HCT116 (cell line): ENCODE data around the gene PDE6C. TPM values are rescaled to one million over a fixed set of nuclear protein-coding genes. Genes with fewer than 3 reads are reported as not detected.

ENCODE experiments used
- ATAC-seq: fragments of 200-7000 bp; cut with Tn5 transposase; 2 replicates; pipeline ENCODE4 v1.9.1; 2020; ENCODE audit warnings: mild to moderate bottlenecking, moderate library complexity
- BruUV-seq: library from RNA; stranded (reverse); fragments of 400-500 nt; replicated peaks from 2 replicates; lab custom pipeline; 2021; lab: Mats Ljungman, UMichigan
- CTCF ChIA-PET: fragments of 300-600 bp; sonication (Branson Sonifier 250); formaldehyde crosslinking; loops from one replicate; lab custom pipeline; 2021; ENCODE audit warnings: antibody characterized with exemption; lab: Charles Lee
- POLR2A ChIA-PET: fragments of 300-600, 350-600 bp; sonication (Branson Sonifier 250); formaldehyde crosslinking; loops from one replicate; lab custom pipeline; 2021; ENCODE audit warnings: antibody characterized with exemption; lab: Charles Lee
- RAD21 ChIA-PET, 2 experiments: fragments of 300-600 bp; sonication (Branson Sonifier 250); formaldehyde crosslinking; loops; one replicate each; lab custom pipeline; 2023; ENCODE audit warnings: low total read pairs in 2 of 2; ENCODE audit not compliant: uncharacterized antibody in 2 of 2, unreplicated experiment in 2 of 2, low non-redundant PET in 1 of 2; lab: Charles Lee
- DNase-seq: peaks from one replicate; pipeline ENCODE4 v3.0.0-alpha.2; 2010; ENCODE audit warnings: low read depth, low spot score
- H2AFZ ChIP-seq: fragments of 200-600 bp; shearing (Covaris generic), sonication (generic); 2 replicates; pipeline ENCODE4 v1.6.1; 2017; ENCODE audit warnings: low read depth, mixed run types, mixed read lengths, antibody characterized with exemption, low read length; ENCODE audit not compliant: poor library complexity, severe bottlenecking
- H3K27ac ChIP-seq: 2 replicates; pipeline ENCODE4 v1.5.1; 2012; ENCODE audit warnings: low read depth, low read length
- H3K27me3 ChIP-seq: fragments of 200-600 bp; sonication (generic); 2 replicates; pipeline ENCODE4 v1.6.1; 2016; ENCODE audit warnings: mixed run types, low read length, mixed read lengths; ENCODE audit not compliant: insufficient read depth
- H3K36me3 ChIP-seq, 2 experiments: fragments of 200-500 bp in 1 of 2; fragments of 200-600 bp in 1 of 2; sonication (Bioruptor generic) in 1 of 2; sonication (generic) in 1 of 2; 2 replicates each; pipeline versions ENCODE4 v1.5.1 to v1.6.1; 2014 to 2016; ENCODE audit warnings: low read length in 2 of 2, inconsistent platforms in 1 of 2, mixed read lengths in 1 of 2, mixed run types in 1 of 2; ENCODE audit not compliant: insufficient read depth in 2 of 2, control insufficient read depth in 1 of 2
- H3K4me1 ChIP-seq, 2 experiments: fragments of 200-600 bp in 1 of 2; sonication (generic) in 1 of 2; 2 replicates each; pipeline versions ENCODE4 v1.5.1 to v1.6.1; 2012 to 2017; ENCODE audit warnings: low read length in 2 of 2, inconsistent platforms in 1 of 2, mild to moderate bottlenecking in 1 of 2, mixed read lengths in 1 of 2, mixed run types in 1 of 2, moderate library complexity in 1 of 2; ENCODE audit not compliant: insufficient read depth in 2 of 2, control insufficient read depth in 1 of 2
- H3K4me2 ChIP-seq: fragments of 200-600 bp; sonication (generic); 2 replicates; pipeline ENCODE4 v1.6.1; 2017; ENCODE audit warnings: mixed run types, low read length, mixed read lengths
- H3K4me3 ChIP-seq, 2 experiments: fragments of 200-600 bp in 1 of 2; sonication (generic) in 1 of 2; replicated peaks in 1 of 2; 2 replicates each; pipeline ENCODE4 v1.5.1; 2011 to 2016; ENCODE audit warnings: low read length in 2 of 2, control low read depth in 1 of 2, low read depth in 1 of 2, mild to moderate bottlenecking in 1 of 2, mixed read lengths in 1 of 2, mixed run types in 1 of 2
- H3K79me2 ChIP-seq: fragments of 200-600 bp; sonication (generic); 2 replicates; pipeline ENCODE4 v1.6.1; 2017; ENCODE audit warnings: mild to moderate bottlenecking, mixed run types, low read length, moderate library complexity, mixed read lengths; ENCODE audit not compliant: insufficient read depth
- H3K9ac ChIP-seq: fragments of 200-600 bp; sonication (generic); 2 replicates; pipeline ENCODE4 v1.6.1; 2016; ENCODE audit warnings: low read length, mixed read lengths
- H3K9me2 ChIP-seq: fragments of 200-600 bp; sonication (generic), shearing (Covaris generic); 2 replicates; pipeline ENCODE4 v1.6.1; 2017; ENCODE audit warnings: mixed run types, mild to moderate bottlenecking, moderate library complexity; ENCODE audit not compliant: insufficient read depth
- H3K9me3 ChIP-seq, 2 experiments: fragments of 200-500 bp in 1 of 2; fragments of 200-600 bp in 1 of 2; sonication (Bioruptor generic) in 1 of 2; sonication (generic) in 1 of 2; 2 replicates each; pipeline ENCODE4 v1.6.1; 2014 to 2017; ENCODE audit warnings: low read length in 2 of 2, mixed read lengths in 2 of 2, inconsistent platforms in 1 of 2, low read depth in 1 of 2, mild to moderate bottlenecking in 1 of 2, mixed run types in 1 of 2, moderate library complexity in 1 of 2; ENCODE audit not compliant: control insufficient read depth in 1 of 2, insufficient read depth in 1 of 2
- H4K20me1 ChIP-seq: fragments of 200-600 bp; sonication (generic), shearing (Covaris generic); 2 replicates; pipeline ENCODE4 v1.6.1; 2017; ENCODE audit warnings: mixed run types, mild to moderate bottlenecking, moderate library complexity; ENCODE audit not compliant: insufficient read depth
- ATF3 ChIP-seq: IDR thresholded peaks from 2 replicates; pipeline ENCODE4 v1.6.1; 2012
- CEBPB ChIP-seq: IDR thresholded peaks from 2 replicates; pipeline ENCODE4 v1.6.1; 2012; ENCODE audit warnings: low read depth
- EGR1 ChIP-seq: IDR thresholded peaks from 2 replicates; pipeline ENCODE4 v1.6.1; 2012; ENCODE audit warnings: low read depth
- EZH2 ChIP-seq: fragments of 200-600 bp; sonication (generic); IDR thresholded peaks from 2 replicates; pipeline ENCODE4 v1.6.1; 2017; ENCODE audit warnings: antibody characterized with exemption, mixed run types
- JUND ChIP-seq: IDR thresholded peaks from 2 replicates; pipeline ENCODE4 v1.6.1; 2012
- MAX ChIP-seq: IDR thresholded peaks from 2 replicates; pipeline ENCODE4 v1.6.1; 2012
- POLR2A ChIP-seq: IDR thresholded peaks from 2 replicates; pipeline ENCODE4 v1.7.0; 2011; ENCODE audit warnings: borderline replicate concordance; ENCODE audit not compliant: insufficient read depth, insufficient read length; ENCODE audit errors: extremely low read depth
- RAD21 ChIP-seq: IDR thresholded peaks from 2 replicates; pipeline ENCODE4 v1.6.1; 2012; ENCODE audit warnings: low read depth, mild to moderate bottlenecking
- SIN3A ChIP-seq: IDR thresholded peaks from 2 replicates; pipeline ENCODE4 v1.6.1; 2012; ENCODE audit warnings: low read depth
- SP1 ChIP-seq: IDR thresholded peaks from 2 replicates; pipeline ENCODE4 v1.6.1; 2012; ENCODE audit warnings: low read depth
- SRF ChIP-seq: IDR thresholded peaks from 2 replicates; pipeline ENCODE4 v1.6.1; 2012; ENCODE audit warnings: low read depth
- YY1 ChIP-seq: IDR thresholded peaks from 2 replicates; pipeline ENCODE4 v1.6.1; 2011; ENCODE audit warnings: low read length, low read depth, moderate library complexity, mild to moderate bottlenecking; ENCODE audit not compliant: insufficient replicate concordance; ENCODE audit errors: extremely low read depth
- ZFX ChIP-seq: fragments of 450-650 bp; IDR thresholded peaks from 2 replicates; pipeline ENCODE4 v1.6.1; 2017
- intact Hi-C: fragments of 100-400 bp; cut with micrococcal nuclease; formaldehyde crosslinking; loops from 2 replicates; pipeline ENCODE4 v1.10.0; 2022
- total RNA-seq: library from RNA; stranded (reverse); gene quantifications from one replicate; pipeline ENCODE4 v1.2.1, GENCODE V29; 2021; ENCODE audit not compliant: unreplicated experiment

PDE6C gene
- total RNA-seq, 1 experiment from 2014 or later = not detected

- ChIA-PET RAD21 (no interaction called here), POLR2A (no interaction called here), CTCF (no interaction called here)
- intact Hi-C loops = no loop called here
- Histone ChIP-seq H3K4me1 (no peaks in the 10 kb centered on the region), H3K9me2 (no peaks in the 10 kb centered on the region), H4K20me1 (no peaks in the 10 kb centered on the region), H3K9me3 (no peaks in the 10 kb centered on the region), H3K27ac (no peak overlapping the region), H3K4me3 (no peak overlapping the region), H3K9ac (no peak overlapping the region), H2AFZ (no peak overlapping the region), H3K4me2 (no peak overlapping the region), H3K27me3 (no peaks in the 10 kb centered on the region), H3K79me2 (no peaks in the 10 kb centered on the region), H3K36me3 (no peaks in the 10 kb centered on the region)
- BruUV-seq = no TSS peak
- DNase-seq (no peak), ATAC-seq (no peak)
- TF ChIP-seq RAD21 = no peak
- TF ChIP-seq CEBPB = no peak
- TF ChIP-seq SRF = no peak
- TF ChIP-seq EGR1 = no peak
- no peak for TF ChIP-seq POLR2A
- no peak for TF ChIP-seq ATF3
- TF ChIP-seq SIN3A = no peak
- no peak for TF ChIP-seq EZH2
- no peak for TF ChIP-seq SP1
- no peak for TF ChIP-seq YY1
- no peak for TF ChIP-seq MAX
- no peak for TF ChIP-seq ZFX
Observed at GRCh38 chr10:93710333-93710909, 98.1 kb downstream of the PDE6C start.

GRCh38 chr10:93711891-93712290, 99.6 kb downstream of the PDE6C start:
- ChIA-PET CTCF (no interaction called here), RAD21 (no interaction called here)
- no peak for TF ChIP-seq CEBPB
- TF ChIP-seq JUND = no peak
- TF ChIP-seq, all 23 proteins: peak for 0

More at GRCh38 chr10:93711891-93712290, 99.6 kb downstream of the PDE6C start:
- intact Hi-C loops = no loop called here
- H3K9ac ChIP-seq = no peak overlapping the region
- H3K27me3 ChIP-seq = no peaks in the 10 kb centered on the region
- H3K27ac ChIP-seq = no peak overlapping the region
- no peak overlapping the region for H2AFZ ChIP-seq
- POLR2A ChIA-PET = no interaction called here
- no peaks in the 10 kb centered on the region for H3K36me3 ChIP-seq
- DNase-seq = no peak
- no peak overlapping the region for H3K4me2 ChIP-seq
- H3K4me3 ChIP-seq = no peak overlapping the region
- no peaks in the 10 kb centered on the region for H3K79me2 ChIP-seq
- no peaks in the 10 kb centered on the region for H3K4me1 ChIP-seq
- no peak for ATAC-seq
- BruUV-seq = no TSS peak
- H3K9me3 ChIP-seq = no peaks in the 10 kb centered on the region
- no peaks in the 10 kb centered on the region for H4K20me1 ChIP-seq
- no peaks in the 10 kb centered on the region for H3K9me2 ChIP-seq
